ENCODE data around the gene RAB44. TPM values are rescaled to one million over a fixed set of nuclear protein-coding genes. Genes with fewer than 3 reads are reported as not detected.

RAB44 gene
- total RNA-seq, 1 experiment from 2014 or later: not detected

DNA sequence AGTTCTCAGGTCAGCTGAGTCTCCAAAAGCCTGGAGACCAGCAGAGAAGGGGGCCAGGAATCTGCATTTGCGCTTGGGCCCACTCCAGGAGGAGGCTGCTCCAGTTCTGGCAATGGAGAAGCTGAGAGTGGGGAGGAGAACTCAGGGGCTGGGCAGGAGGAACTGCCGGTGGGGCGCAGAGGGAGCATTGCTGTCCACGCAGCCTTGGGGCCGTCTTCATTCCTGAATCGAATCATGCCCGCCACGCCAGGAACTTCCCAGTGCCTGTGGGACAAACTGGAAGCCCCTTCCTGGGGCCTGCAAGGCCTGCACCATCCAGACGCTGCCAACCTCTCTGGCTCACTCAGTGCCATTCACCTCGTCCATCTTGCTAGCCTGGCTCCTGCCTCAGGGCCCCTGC lies 16.9 kb downstream of the RAB44 start:
- no peak for TF ChIP-seq CTCF (conservative IDR thresholded peaks at IDR 0.05)
- Histone ChIP-seq H3K4me1 (ENCODE audit: insufficient read depth, low read length) (no peaks in the 10 kb centered on the region; the same call in 1 of the 2 replicates), H4K8ac (replicated peaks; ENCODE audit: insufficient read length, low read depth, low read length) (no peak overlapping the region), H3K14ac (ENCODE audit: insufficient read depth, low read length) (no peak overlapping the region), H3K4me2 (ENCODE audit: insufficient read depth, insufficient read length, low read length) (no peak overlapping the region), H3K18ac (ENCODE audit: insufficient read length, low read depth, low read length) (no peak overlapping the region), H2BK15ac (ENCODE audit: low read depth, low read length) (no peak overlapping the region), H2BK5ac (ENCODE audit: insufficient read length, low read length) (no peak overlapping the region), H3K4ac (ENCODE audit: low read depth, low read length) (no peak overlapping the region), H4K20me1 (ENCODE audit: control insufficient read depth, insufficient read depth, insufficient read length) (no peaks in the 10 kb centered on the region), H3K79me2 (ENCODE audit: insufficient read depth, low read length) (no peaks in the 10 kb centered on the region), H3K23me2 (ENCODE audit: insufficient read length, low read depth, low read length, poor library complexity, severe bottlenecking) (no peaks in the 10 kb centered on the region), H3K23ac (ENCODE audit: insufficient read length, low read depth, low read length) (no peak overlapping the region), H3K27ac (ENCODE audit: insufficient read length, low read depth, low read length) (no peak overlapping the region), H2BK20ac (ENCODE audit: low read depth, low read length, poor library complexity, severe bottlenecking) (no peak overlapping the region), H3K79me1 (ENCODE audit: insufficient read depth, low read depth, low read length, poor library complexity, severe bottlenecking) (no peaks in the 10 kb centered on the region), H2AK5ac (ENCODE audit: insufficient read length, low read length) (no peak overlapping the region), H2BK120ac (ENCODE audit: low read depth, low read length, poor library complexity, severe bottlenecking) (no peak overlapping the region), H3T11ph (ENCODE audit: low read length) (no peak overlapping the region), H3K9ac (ENCODE audit: extremely low read depth, insufficient read length, low read length) (no peak overlapping the region), H3K9me3 (ENCODE audit: control insufficient read depth, low read depth, low read length) (no peaks in the 10 kb centered on the region), H4K91ac (ENCODE audit: insufficient read length, low read depth, low read length) (no peak overlapping the region), H2BK12ac (ENCODE audit: insufficient read length, low read depth, low read length) (no peak overlapping the region), H3K27me3 (ENCODE audit: insufficient read depth, low read length) (no peaks in the 10 kb centered on the region), H3K56ac (ENCODE audit: insufficient read length, low read depth, low read length) (no peak overlapping the region), H2AFZ (ENCODE audit: low read length) (no peak overlapping the region), H4K5ac (ENCODE audit: insufficient read length, low read depth, low read length) (no peak overlapping the region)
- H3K4me1 Mint-ChIP-seq: peaks cover 3 to 5% of the 10 kb centered on the region in 2 experiments; a peak in 1 of 4 replicates
- H3K27me3 Mint-ChIP-seq (ENCODE audit: low read depth): no peaks in the 10 kb centered on the region; the same call in 1 of the 2 replicates
- no peaks in the 10 kb centered on the region for H3K9me3 Mint-ChIP-seq
- DNase-seq: no peak
- no CpG with 5 or more reads among the region's 10 CpGs for WGBS (ENCODE audit: extremely low coverage, insufficient read length, low lambda C conversion rate)
- H3K36me3 Mint-ChIP-seq (ENCODE audit: insufficient read depth in 1 of 3, low read depth in 3 of 3): no peaks in the 10 kb centered on the region
- no peak overlapping the region for H3K27ac Mint-ChIP-seq
- no peak overlapping the region for H3K4me3 Mint-ChIP-seq
